ENCODE results near the gene GPC6. TPM values are rescaled to one million over a fixed set of nuclear protein-coding genes. Genes with fewer than 3 reads are reported as not detected.

Gene GPC6
- total and polyA plus RNA-seq, 2 donors (not counting 3 experiments of a cell fraction or from before 2014, with no cell fraction given) = 0.01 TPM; not detected in 1

DNA sequence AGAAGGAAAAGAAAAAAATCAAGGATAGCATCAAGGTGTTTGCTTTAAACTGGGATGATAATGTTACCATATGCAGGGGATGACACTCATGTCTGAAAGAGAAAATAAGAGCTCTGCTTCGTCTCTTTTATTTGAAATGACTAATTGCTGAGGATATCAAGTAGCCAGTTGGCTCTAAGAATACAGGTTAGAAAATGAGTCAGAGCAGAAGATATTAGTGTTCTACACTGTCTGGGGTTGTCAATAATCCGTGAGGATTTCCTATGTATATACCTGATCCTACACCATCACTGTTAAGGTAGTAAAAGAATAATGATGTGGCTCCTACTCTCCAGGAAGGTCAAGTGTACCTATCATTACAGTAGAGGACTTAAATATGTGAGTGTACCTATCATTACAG, 562.5 kb downstream of the GPC6 start:
- no peaks in the 10 kb centered on the region for H3K27me3 ChIP-seq (ENCODE audit: control insufficient read depth in 2 of 2, insufficient read depth in 2 of 2, low read length in 2 of 2)
- no peak overlapping the region for H3K4me3 ChIP-seq (replicated peaks in 1 of 3; ENCODE audit: insufficient read depth in 1 of 3, low read depth in 1 of 3, low read length in 3 of 3)
- H3K79me2 ChIP-seq (ENCODE audit: control insufficient read depth, insufficient read depth, low read length) = no peaks in the 10 kb centered on the region
- BruUV-seq (replicated peaks) = no TSS peak
- dilution Hi-C loops (cut with MboI; ENCODE audit: extremely low pct_ligation_motif_present, low sequenced_read_pairs) = no loop called here
- no peak for DNase-seq (ENCODE audit: low read depth, low spot score)
- no peak overlapping the region for H3K4me2 ChIP-seq (ENCODE audit: insufficient read depth, low read length)
- no peaks in the 10 kb centered on the region for H3K4me1 ChIP-seq (ENCODE audit: control insufficient read depth, extremely low read depth, insufficient read depth, low read length)
- CTCF ChIA-PET = no interaction called here
- H2AFZ ChIP-seq (ENCODE audit: low read depth, low read length) = no peak overlapping the region
- no peak overlapping the region for H3K9ac ChIP-seq (replicated peaks; ENCODE audit: extremely low read depth, insufficient read depth, low read length)
- FAIRE-seq = no peak
- POLR2A ChIA-PET = no interaction called here
- no peaks in the 10 kb centered on the region for H3K9me3 ChIP-seq (replicated peaks; ENCODE audit: control insufficient read depth, insufficient read depth, low read length)
- no peak for TF ChIP-seq FOS (IDR thresholded peaks at IDR 0.05; ENCODE audit: borderline replicate concordance, insufficient read depth, low read length)
- no peaks in the 10 kb centered on the region for H3K9me1 ChIP-seq (replicated peaks; ENCODE audit: control insufficient read depth, extremely low read depth, insufficient read depth, low read length)
- H3K27ac ChIP-seq (ENCODE audit: insufficient read depth, low read depth, low read length) = no peak overlapping the region
- H4K20me1 ChIP-seq (replicated peaks; ENCODE audit: control insufficient read depth, extremely low read depth, insufficient read depth, low read length) = no peaks in the 10 kb centered on the region
- H3K36me3 ChIP-seq (ENCODE audit: control insufficient read depth in 2 of 2, extremely low read depth in 1 of 2, insufficient read depth in 2 of 2, low read length in 2 of 2) = no peaks in the 10 kb centered on the region
- intact Hi-C loops (cut with micrococcal nuclease) = no loop called here

GRCh38 chr13:93794197-93794885, 567.7 kb downstream of the GPC6 start:
- dilution Hi-C loops (cut with MboI; ENCODE audit: extremely low pct_ligation_motif_present, low sequenced_read_pairs) = no loop called here
- H4K20me1 ChIP-seq (replicated peaks; ENCODE audit: control insufficient read depth, extremely low read depth, insufficient read depth, low read length) = no peaks in the 10 kb centered on the region
- DNase-seq (ENCODE audit: low read depth, low spot score) (no peak), FAIRE-seq (no peak)
- H3K9ac ChIP-seq (replicated peaks; ENCODE audit: extremely low read depth, insufficient read depth, low read length) = no peak overlapping the region
- H3K27me3 ChIP-seq (ENCODE audit: control insufficient read depth in 2 of 2, insufficient read depth in 2 of 2, low read length in 2 of 2) = no peaks in the 10 kb centered on the region
- H2AFZ ChIP-seq (ENCODE audit: low read depth, low read length) = no peak overlapping the region
- no TSS peak for BruUV-seq (replicated peaks)
- ChIA-PET POLR2A (no interaction called here), CTCF (no interaction called here)
- no peaks in the 10 kb centered on the region for H3K9me3 ChIP-seq (replicated peaks; ENCODE audit: control insufficient read depth, insufficient read depth, low read length)
- no peaks in the 10 kb centered on the region for H3K79me2 ChIP-seq (ENCODE audit: control insufficient read depth, insufficient read depth, low read length)
- intact Hi-C loops (cut with micrococcal nuclease) = no loop called here
- H3K9me1 ChIP-seq (replicated peaks; ENCODE audit: control insufficient read depth, extremely low read depth, insufficient read depth, low read length) = no peaks in the 10 kb centered on the region
- H3K4me2 ChIP-seq (ENCODE audit: insufficient read depth, low read length) = no peak overlapping the region
- no peak overlapping the region for H3K27ac ChIP-seq (ENCODE audit: insufficient read depth, low read depth, low read length)
- no peak for TF ChIP-seq POLR2A (IDR thresholded peaks at IDR 0.05; ENCODE audit: low read depth, low read length)
- no peak for TF ChIP-seq FOS (IDR thresholded peaks at IDR 0.05; ENCODE audit: borderline replicate concordance, insufficient read depth, low read length)
- no peak for TF ChIP-seq POLR2AphosphoS5 (IDR thresholded peaks at IDR 0.05; ENCODE audit: insufficient read depth, low read depth, low read length)
- TF ChIP-seq, protein P1, sequence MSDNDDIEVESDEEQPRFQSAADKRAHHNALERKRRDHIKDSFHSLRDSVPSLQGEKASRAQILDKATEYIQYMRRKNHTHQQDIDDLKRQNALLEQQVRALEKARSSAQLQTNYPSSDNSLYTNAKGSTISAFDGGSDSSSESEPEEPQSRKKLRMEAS (IDR thresholded peaks at IDR 0.05; ENCODE audit: insufficient read depth, insufficient read length) = no peak
- TF ChIP-seq, protein P2, sequence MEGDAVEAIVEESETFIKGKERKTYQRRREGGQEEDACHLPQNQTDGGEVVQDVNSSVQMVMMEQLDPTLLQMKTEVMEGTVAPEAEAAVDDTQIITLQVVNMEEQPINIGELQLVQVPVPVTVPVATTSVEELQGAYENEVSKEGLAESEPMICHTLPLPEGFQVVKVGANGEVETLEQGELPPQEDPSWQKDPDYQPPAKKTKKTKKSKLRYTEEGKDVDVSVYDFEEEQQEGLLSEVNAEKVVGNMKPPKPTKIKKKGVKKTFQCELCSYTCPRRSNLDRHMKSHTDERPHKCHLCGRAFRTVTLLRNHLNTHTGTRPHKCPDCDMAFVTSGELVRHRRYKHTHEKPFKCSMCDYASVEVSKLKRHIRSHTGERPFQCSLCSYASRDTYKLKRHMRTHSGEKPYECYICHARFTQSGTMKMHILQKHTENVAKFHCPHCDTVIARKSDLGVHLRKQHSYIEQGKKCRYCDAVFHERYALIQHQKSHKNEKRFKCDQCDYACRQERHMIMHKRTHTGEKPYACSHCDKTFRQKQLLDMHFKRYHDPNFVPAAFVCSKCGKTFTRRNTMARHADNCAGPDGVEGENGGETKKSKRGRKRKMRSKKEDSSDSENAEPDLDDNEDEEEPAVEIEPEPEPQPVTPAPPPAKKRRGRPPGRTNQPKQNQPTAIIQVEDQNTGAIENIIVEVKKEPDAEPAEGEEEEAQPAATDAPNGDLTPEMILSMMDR (IDR thresholded peaks at IDR 0.05; ENCODE audit: extremely low read depth in 1 of 2, insufficient read depth in 1 of 2, low read depth in 1 of 2, low read length in 2 of 2) = no peak
- no peak for TF ChIP-seq GATA2 (IDR thresholded peaks at IDR 0.05; ENCODE audit: insufficient read depth, insufficient read length, low read depth, low read length)
- no peak for TF ChIP-seq EZH2 (IDR thresholded peaks at IDR 0.05; ENCODE audit: borderline replicate concordance, low read depth, low read length, severe bottlenecking)
- TF ChIP-seq JUN (IDR thresholded peaks at IDR 0.05; ENCODE audit: borderline replicate concordance, insufficient read depth, insufficient read length, low read depth) = no peak
- TF ChIP-seq MYC (IDR thresholded peaks at IDR 0.05; ENCODE audit: low read depth, low read length) = no peak
- no peak overlapping the region for H3K4me3 ChIP-seq (replicated peaks in 1 of 3; ENCODE audit: insufficient read depth in 1 of 3, low read depth in 1 of 3, low read length in 3 of 3)
- H3K4me1 ChIP-seq (ENCODE audit: control insufficient read depth, extremely low read depth, insufficient read depth, low read length) = no peaks in the 10 kb centered on the region
- H3K36me3 ChIP-seq (ENCODE audit: control insufficient read depth in 2 of 2, extremely low read depth in 1 of 2, insufficient read depth in 2 of 2, low read length in 2 of 2) = no peaks in the 10 kb centered on the region

Data from endothelial cell of umbilical vein (primary cell).